ACC112 (cell line): ENCODE results near the gene ZNF777.
A peak's percentile ranks its signal among the peaks of the same experiment; 100 is the strongest.
"Not testable (repeated sequence)": the region's sequence is repeated elsewhere in the genome, so short reads cannot be mapped to it uniquely, and the experiment has no call there.

Experiments
- H2AFZ ChIP-seq: fragments of 200-600 bp; sonication (generic); one replicate; pipeline ENCODE4 v1.6.0; 2017; ENCODE audit warnings: antibody characterized with exemption, low read length; ENCODE audit not compliant: unreplicated experiment
- H3K27ac ChIP-seq: fragments of 200-600 bp; sonication (generic); 2 replicates; pipeline ENCODE4 v1.5.1; 2014; ENCODE audit warnings: low read depth, mild to moderate bottlenecking, antibody characterized with exemption, low read length, moderate library complexity
- H3K27me3 ChIP-seq: fragments of 200-600 bp; sonication (generic); 2 replicates; pipeline ENCODE4 v1.6.1; 2014; ENCODE audit warnings: mild to moderate bottlenecking, antibody characterized with exemption, low read length, moderate library complexity, mixed read lengths; ENCODE audit not compliant: insufficient read depth
- H3K36me3 ChIP-seq: fragments of 200-600 bp; sonication (generic); 2 replicates; pipeline ENCODE4 v1.6.1; 2016; ENCODE audit warnings: mild to moderate bottlenecking, antibody characterized with exemption, low read length, moderate library complexity, mixed read lengths; ENCODE audit not compliant: insufficient read depth
- H3K4me1 ChIP-seq: fragments of 200-600 bp; sonication (generic); one replicate; pipeline ENCODE4 v1.6.1; 2016; ENCODE audit warnings: low read length, mixed read lengths; ENCODE audit not compliant: insufficient read depth, unreplicated experiment, control insufficient read depth
- H3K4me3 ChIP-seq: fragments of 200-600 bp; sonication (generic); 2 replicates; pipeline ENCODE4 v1.5.1; 2014; ENCODE audit warnings: mild to moderate bottlenecking, low read depth, low read length
- H3K79me2 ChIP-seq: fragments of 200-600 bp; sonication (generic); one replicate; pipeline ENCODE4 v1.6.0; 2016; ENCODE audit warnings: low read length; ENCODE audit not compliant: control insufficient read depth, unreplicated experiment, insufficient read depth

Gene ZNF777

GRCh38 chr7:149495785-149496641 is 35.2 kb upstream of the ZNF777 start:
- Histone ChIP-seq H3K36me3 (peaks cover 16% of the 10 kb centered on the region; the same call in 1 of the 2 replicates), H3K27ac (peak overlapping the region; percentile 60; the same call in 1 of the 2 replicates), H3K27me3 (0 out of 2 replicates have a peak, but pooled peaks cover 3% of the 10 kb centered on the region), H2AFZ (no peak overlapping the region), H3K4me3 (peak overlapping the region; percentile 98), H3K79me2 (peaks cover 28% of the 10 kb centered on the region), H3K4me1 (peaks cover 15% of the 10 kb centered on the region)

GRCh38 chr7:149494738-149495368 is 34.0 kb upstream of the ZNF777 start:
- Histone ChIP-seq H3K4me1 (peaks cover 15% of the 10 kb centered on the region), H3K27me3 (no peaks in the 10 kb centered on the region), H3K79me2 (peaks cover 28% of the 10 kb centered on the region), H3K36me3 (peaks cover 16% of the 10 kb centered on the region; the same call in 1 of the 2 replicates), H3K4me3 (no peak overlapping the region), H2AFZ (no peak overlapping the region), H3K27ac (peak overlapping the region; percentile 16; the same call in 1 of the 2 replicates)

GRCh38 chr7:149493975-149494374 is 33.1 kb upstream of the ZNF777 start:
- peaks cover 15% of the 10 kb centered on the region for H3K4me1 ChIP-seq
- not testable (repeated sequence) for H3K27me3 ChIP-seq, H3K4me3 ChIP-seq, H2AFZ ChIP-seq, H3K27ac ChIP-seq
- H3K79me2 ChIP-seq = peaks cover 28% of the 10 kb centered on the region
- peaks cover 19% of the 10 kb centered on the region; the same call in 1 of the 2 replicates for H3K36me3 ChIP-seq

GRCh38 chr7:149493366-149493765 is 32.5 kb upstream of the ZNF777 start:
- H3K27me3 ChIP-seq = no peaks in the 10 kb centered on the region
- peaks cover 15% of the 10 kb centered on the region for H3K4me1 ChIP-seq
- H2AFZ ChIP-seq = no peak overlapping the region
- H3K4me3 ChIP-seq = no peak overlapping the region
- peaks cover 28% of the 10 kb centered on the region for H3K79me2 ChIP-seq
- H3K36me3 ChIP-seq = peaks cover 19% of the 10 kb centered on the region; the same call in 1 of the 2 replicates
- no peak overlapping the region for H3K27ac ChIP-seq

- peaks cover 9% of the 10 kb centered on the region for H3K79me2 ChIP-seq
- peaks cover 37% of the 10 kb centered on the region for H3K36me3 ChIP-seq
- H2AFZ ChIP-seq = no peak overlapping the region
- no peak overlapping the region for H3K27ac ChIP-seq
- H3K27me3 ChIP-seq = no peaks in the 10 kb centered on the region
- H3K4me3 ChIP-seq = no peak overlapping the region
- H3K4me1 ChIP-seq = peaks cover 7% of the 10 kb centered on the region
Observed at GRCh38 chr7:149490083-149490760, 29.4 kb upstream of the ZNF777 start.

GRCh38 chr7:149489391-149490024 is 28.6 kb upstream of the ZNF777 start:
- peaks cover 2% of the 10 kb centered on the region for H3K79me2 ChIP-seq
- peaks cover 42% of the 10 kb centered on the region for H3K36me3 ChIP-seq
- no peaks in the 10 kb centered on the region for H3K4me1 ChIP-seq
- no peak overlapping the region for H3K27ac ChIP-seq
- H3K27me3 ChIP-seq = no peaks in the 10 kb centered on the region
- H3K4me3 ChIP-seq = no peak overlapping the region
- no peak overlapping the region for H2AFZ ChIP-seq

- Histone ChIP-seq H3K27me3 (no peaks in the 10 kb centered on the region), H3K79me2 (no peaks in the 10 kb centered on the region), H3K4me3 (no peak overlapping the region), H3K4me1 (no peaks in the 10 kb centered on the region), H3K27ac (no peak overlapping the region), H2AFZ (no peak overlapping the region), H3K36me3 (peaks cover 56% of the 10 kb centered on the region)
Observed at GRCh38 chr7:149479568-149479967, 18.7 kb upstream of the ZNF777 start.

GRCh38 chr7:149478754-149479153 is 17.9 kb upstream of the ZNF777 start:
- Histone ChIP-seq H3K27me3 (no peaks in the 10 kb centered on the region), H3K79me2 (no peaks in the 10 kb centered on the region), H3K27ac (no peak overlapping the region), H3K4me1 (no peaks in the 10 kb centered on the region), H2AFZ (no peak overlapping the region), H3K4me3 (no peak overlapping the region), H3K36me3 (peaks cover 50% of the 10 kb centered on the region)

- Histone ChIP-seq H3K36me3 (peaks cover 52% of the 10 kb centered on the region), H3K79me2 (no peaks in the 10 kb centered on the region), H2AFZ (no peak overlapping the region), H3K27me3 (no peaks in the 10 kb centered on the region), H3K27ac (no peak overlapping the region), H3K4me3 (no peak overlapping the region), H3K4me1 (no peaks in the 10 kb centered on the region)
Observed at GRCh38 chr7:149477494-149478443, 16.9 kb upstream of the ZNF777 start.
